GM12801 (cell line): ENCODE results near the gene ALDOA.

Source experiments
- TF ChIP-seq, protein P1 (sequence below): IDR thresholded peaks from one replicate; pipeline ENCODE4 v1.5.1; 2011; ENCODE audit warnings: control low read depth; ENCODE audit not compliant: insufficient read length; ENCODE audit errors: extremely low read depth

Gene ALDOA

DNA sequence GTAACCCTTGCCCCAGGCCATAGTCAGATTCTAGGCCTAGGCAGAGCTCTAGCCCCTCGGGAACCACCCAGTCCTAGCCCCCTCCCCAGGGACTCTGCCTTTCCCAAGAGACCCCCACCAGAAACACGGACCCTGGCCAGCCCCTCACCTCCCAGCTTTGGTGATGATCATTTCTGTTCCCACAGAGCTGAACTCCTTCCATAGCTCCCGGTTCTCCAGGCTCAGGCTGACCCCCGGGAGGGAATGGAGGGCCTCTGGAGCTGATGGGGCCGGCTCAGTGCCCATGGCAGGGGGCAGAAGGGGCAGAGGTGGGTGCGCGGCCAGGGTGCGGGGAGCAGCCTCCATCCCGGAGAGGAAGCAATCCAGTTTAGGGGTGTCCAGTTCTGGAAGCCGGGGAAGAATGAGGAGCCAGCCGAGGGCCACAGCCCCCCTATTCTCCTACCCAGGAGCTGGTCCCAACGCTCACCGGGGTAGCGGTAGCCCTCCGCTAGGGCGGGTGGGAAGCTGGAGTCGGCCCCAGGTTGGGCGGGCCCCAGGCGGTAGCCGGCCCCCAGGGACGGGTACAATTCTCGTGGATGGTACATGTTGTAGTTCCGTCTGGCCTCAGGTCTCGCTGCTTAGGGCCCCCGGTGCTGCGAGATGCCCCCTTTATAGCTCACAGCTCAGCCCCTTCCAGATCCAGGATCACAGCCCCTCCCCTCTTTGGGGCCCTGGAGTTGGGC, 25.2 kb downstream of the ALDOA start:
- TF ChIP-seq, protein P1, sequence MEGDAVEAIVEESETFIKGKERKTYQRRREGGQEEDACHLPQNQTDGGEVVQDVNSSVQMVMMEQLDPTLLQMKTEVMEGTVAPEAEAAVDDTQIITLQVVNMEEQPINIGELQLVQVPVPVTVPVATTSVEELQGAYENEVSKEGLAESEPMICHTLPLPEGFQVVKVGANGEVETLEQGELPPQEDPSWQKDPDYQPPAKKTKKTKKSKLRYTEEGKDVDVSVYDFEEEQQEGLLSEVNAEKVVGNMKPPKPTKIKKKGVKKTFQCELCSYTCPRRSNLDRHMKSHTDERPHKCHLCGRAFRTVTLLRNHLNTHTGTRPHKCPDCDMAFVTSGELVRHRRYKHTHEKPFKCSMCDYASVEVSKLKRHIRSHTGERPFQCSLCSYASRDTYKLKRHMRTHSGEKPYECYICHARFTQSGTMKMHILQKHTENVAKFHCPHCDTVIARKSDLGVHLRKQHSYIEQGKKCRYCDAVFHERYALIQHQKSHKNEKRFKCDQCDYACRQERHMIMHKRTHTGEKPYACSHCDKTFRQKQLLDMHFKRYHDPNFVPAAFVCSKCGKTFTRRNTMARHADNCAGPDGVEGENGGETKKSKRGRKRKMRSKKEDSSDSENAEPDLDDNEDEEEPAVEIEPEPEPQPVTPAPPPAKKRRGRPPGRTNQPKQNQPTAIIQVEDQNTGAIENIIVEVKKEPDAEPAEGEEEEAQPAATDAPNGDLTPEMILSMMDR: no peak

DNA sequence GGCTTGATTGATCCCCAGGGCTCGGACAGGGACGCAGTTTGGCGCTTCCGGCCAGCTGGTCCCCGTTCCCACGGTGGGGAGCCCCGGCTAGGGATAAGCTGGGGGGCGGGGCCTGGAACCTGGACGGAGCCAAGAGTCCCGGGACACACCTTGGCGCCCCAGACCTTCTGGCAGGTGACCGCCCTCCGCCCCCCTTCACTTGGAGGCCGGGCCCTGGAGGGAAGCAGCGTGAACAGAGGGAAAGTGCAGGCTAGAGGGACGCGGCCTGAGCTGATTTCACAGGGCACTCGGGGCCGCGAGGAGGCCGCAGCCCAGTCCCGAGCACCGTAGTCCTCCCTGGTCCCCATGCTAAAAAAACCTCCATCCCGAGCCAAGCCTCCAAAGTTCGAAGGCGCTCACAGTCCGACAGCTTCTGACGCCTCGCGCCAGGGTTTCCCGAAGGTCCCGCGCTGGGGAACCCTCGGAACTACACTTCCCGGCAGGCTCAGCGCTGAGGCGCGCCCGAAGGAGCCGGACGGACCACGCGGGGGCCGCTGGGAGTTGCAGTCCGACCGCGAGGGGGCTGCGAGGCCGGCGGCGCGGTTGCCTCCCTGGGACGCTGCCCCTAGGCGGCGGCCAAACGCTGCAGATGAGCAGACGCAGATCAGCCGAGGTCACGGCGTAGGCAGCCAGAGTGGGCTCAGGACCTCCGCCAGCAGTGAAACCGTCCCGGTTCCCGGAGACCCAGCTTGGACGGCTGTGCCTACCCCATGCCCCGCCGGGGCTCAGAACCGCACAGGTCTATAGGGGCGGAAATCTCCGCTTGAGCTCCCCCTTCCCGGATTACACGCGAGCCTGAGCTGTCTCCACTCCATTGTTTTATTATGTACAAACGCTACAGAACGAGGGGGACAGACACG, 26.2 kb downstream of the ALDOA start, which contains the start of gene TBX6:
Gene TBX6 (minus strand): TSS at position 451 of the 899 bp plus-strand sequence. CDS start 731 bp downstream, outside the sequence.
- TF ChIP-seq, protein P1: no peak

DNA sequence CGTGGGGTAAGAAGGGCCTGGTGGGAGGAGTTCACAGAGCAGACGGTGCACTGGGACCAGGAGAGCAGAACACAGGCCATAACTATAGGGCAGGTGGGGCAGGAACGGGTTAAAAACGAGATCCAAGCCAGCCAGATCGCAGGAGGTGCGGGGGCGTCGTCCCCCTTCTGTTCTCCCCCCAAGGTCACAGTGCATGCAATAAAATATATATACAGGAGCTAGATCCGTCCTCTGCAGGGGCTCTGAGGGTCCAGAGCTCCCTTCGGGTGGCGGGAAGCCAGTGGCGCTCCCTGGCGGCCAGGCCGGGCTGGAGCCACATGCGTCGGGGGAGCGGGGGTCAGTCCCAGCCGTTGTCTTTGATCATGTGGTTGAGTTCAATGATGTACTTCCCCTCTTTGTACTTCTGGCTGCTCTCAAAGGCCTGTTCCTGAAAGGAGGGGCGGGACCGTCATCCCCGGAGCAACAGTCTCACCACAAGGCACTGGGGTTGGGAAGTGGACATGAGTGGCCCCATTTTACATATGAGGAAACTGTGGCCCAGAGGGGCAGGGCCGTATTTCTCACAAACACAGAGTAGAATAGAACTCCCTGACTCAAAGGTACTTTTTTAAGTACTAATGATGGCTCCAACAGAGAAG, 26.9 kb downstream of the ALDOA start:
- TF ChIP-seq, protein P1: no peak

DNA sequence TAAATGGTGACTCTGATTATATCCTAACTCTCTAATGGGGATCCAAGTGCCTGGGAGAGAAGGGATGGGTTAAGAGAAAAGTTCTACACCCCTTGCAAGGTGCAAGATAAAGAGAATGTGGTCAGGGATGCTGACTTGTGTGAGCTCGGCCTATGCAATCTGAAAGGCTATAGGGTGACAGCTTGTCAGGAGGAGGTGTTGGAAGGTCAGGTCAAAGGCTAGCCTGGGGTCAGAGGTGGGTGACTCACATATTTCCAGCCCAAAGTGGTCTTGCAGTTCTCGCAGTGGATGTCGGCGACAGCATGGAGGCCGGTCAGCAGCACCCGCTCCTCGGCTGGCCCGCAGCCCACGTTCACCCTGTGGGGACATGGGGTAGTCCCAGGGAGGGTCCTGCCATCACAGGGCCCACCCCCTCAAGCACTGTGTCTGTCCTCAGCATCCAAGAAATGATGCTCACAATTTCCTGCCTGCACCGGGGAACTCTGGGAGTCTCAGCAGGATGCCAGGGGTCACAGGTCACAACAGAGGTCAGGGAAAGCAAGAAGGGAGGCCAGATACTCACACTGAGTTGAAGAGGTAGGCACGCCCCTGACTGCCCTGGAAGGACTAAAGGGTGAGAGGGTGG, 29.1 kb downstream of the ALDOA start:
- TF ChIP-seq, protein P1: no peak

DNA sequence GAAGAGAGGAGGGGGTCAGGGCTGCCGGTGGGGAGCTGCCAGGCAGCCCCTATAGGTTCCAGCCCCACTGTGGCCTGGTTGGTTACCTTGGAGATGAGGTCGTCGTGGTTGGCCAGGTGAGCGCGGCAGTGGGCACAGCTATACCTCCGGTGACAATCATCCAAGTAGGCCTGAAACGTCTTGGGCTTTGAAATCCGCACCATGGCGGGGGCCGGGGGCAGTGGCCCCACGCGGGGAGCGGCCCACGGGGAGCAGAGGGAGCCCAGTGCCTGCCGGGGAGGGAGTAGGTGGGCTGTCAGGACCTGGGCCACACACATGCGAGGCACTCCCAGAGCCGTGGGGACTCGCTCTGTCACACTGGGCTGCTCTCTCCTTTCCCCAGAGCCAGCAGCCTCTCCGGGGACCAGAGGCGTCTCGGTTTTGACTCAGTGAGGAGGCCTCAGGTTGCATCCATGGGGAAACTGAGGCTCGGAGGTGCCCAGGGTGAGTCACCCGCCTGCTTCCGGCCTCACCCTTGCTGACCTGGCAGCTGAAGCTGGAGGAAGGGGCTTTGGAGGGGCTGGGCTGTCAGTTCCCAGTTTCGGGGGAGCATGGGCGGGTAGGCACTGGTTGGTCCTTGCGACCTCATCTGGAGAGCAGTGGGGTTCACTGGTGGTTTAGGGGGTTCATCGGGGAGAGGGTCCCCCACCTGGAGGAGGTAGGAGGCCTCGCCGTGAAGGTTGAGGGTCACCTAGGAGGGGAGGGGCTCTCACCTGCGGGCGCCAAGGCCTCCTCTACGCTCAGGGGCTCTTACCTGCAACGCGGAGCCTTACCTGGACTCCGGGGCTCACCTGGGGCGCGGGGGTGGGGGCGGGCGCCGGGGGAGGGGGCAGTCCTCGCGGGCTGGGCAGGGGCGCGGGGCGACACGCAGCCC, 29.9 kb downstream of the ALDOA start:
- TF ChIP-seq, protein P1: no peak

DNA sequence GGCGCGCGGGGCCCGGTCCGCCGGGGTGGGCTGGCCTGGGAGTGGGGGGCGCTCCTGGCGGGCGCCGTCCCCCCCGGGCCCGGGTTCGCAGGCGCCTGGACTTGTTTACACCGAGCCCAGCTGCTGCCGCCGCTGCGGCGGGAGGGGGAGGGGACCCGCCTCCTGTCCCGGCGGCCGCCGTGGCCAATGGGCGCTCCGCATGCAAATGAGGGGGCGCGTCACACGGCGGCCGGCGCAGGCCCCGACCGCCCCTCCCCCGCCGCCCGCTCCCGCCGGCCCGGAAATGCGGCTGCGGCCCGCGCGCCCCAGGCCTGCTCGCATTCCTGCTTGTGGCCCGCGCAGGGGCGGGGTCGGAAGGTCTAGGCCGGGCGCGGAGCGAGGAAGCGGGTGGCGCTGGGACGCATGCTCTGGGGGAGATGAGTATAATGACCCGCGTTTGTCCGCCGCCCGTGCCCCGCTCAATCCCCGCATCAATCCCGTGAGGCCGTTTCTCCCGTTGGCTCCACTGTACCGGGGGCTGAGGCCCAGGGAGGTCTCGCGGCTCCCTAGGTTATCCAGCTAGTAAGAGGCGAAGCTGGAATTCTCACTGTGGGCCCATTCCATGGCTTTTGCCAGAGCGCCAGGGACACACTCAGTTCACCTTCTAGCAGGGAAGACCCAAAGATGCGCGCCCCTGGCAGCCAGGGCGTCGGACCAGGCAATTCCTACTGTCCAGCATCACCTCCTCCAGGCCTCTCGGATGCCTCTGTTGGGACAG, 30.7 kb downstream of the ALDOA start, which contains the start of gene YPEL3:
Gene YPEL3 (minus strand): TSS at position 109 of the 757 bp plus-strand sequence. CDS start 731 bp downstream, outside the sequence.
- TF ChIP-seq, protein P1: no peak
